ENCODE measurements around the gene PDGFB.

DNA sequence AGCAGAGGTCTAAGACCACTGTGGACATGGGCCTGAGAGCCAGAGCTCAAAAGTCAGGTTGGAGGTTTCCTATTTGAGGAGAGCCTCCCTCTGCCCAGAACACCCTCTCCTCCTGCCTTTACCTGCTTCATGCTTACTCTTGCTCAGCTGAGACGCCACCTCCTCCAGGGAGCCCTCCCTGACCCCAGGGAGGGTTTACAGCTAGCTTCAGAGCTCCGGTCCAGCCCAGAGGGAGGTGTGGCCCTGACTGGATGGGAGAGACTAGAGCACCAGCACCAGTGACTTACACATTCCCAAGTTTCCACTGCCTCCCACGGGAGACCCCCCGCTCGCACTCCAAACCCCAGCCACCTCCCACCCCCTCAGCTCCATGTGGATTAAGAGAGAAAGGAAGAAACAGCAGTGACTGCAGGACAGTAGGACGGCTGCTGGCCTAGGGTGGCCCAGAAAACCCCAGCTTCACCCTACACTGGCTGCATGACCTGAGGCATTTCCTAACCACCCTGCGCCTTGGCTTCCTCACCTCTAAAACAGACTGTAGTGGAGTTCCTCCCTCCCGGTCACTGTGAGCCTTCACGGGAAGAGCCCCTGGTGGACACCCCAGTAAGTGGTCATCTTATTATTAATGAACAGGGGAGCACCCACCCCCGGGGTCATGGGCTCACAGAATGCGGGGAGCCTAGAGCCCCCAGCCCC is 24.5 kb upstream of the PDGFB start:
- TF ChIP-seq POLR2AphosphoS5 (IDR thresholded peaks at IDR 0.05; ENCODE audit: low read depth, low read length) (no peak), TAF1 (IDR thresholded peaks at IDR 0.05; ENCODE audit: borderline replicate concordance, insufficient read depth, low read length) (no peak)
- TF ChIP-seq, protein P1, sequence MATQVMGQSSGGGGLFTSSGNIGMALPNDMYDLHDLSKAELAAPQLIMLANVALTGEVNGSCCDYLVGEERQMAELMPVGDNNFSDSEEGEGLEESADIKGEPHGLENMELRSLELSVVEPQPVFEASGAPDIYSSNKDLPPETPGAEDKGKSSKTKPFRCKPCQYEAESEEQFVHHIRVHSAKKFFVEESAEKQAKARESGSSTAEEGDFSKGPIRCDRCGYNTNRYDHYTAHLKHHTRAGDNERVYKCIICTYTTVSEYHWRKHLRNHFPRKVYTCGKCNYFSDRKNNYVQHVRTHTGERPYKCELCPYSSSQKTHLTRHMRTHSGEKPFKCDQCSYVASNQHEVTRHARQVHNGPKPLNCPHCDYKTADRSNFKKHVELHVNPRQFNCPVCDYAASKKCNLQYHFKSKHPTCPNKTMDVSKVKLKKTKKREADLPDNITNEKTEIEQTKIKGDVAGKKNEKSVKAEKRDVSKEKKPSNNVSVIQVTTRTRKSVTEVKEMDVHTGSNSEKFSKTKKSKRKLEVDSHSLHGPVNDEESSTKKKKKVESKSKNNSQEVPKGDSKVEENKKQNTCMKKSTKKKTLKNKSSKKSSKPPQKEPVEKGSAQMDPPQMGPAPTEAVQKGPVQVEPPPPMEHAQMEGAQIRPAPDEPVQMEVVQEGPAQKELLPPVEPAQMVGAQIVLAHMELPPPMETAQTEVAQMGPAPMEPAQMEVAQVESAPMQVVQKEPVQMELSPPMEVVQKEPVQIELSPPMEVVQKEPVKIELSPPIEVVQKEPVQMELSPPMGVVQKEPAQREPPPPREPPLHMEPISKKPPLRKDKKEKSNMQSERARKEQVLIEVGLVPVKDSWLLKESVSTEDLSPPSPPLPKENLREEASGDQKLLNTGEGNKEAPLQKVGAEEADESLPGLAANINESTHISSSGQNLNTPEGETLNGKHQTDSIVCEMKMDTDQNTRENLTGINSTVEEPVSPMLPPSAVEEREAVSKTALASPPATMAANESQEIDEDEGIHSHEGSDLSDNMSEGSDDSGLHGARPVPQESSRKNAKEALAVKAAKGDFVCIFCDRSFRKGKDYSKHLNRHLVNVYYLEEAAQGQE (IDR thresholded peaks at IDR 0.05; ENCODE audit: insufficient read depth in 1 of 2, low read depth in 2 of 2, low read length in 2 of 2), result no peak
